HL-60 (cell line): ENCODE results near the gene DOCK2.

Source experiments
- CTCF ChIP-seq: IDR thresholded peaks from one replicate; pipeline ENCODE4 v1.5.1; 2011; ENCODE audit warnings: low read length, control low read depth, inconsistent platforms; ENCODE audit not compliant: insufficient read depth
- POLR2AphosphoS5 ChIP-seq: IDR thresholded peaks from 2 replicates; pipeline ENCODE4 v1.6.1; 2012; ENCODE audit warnings: low read depth

GRCh38 chr5:169808118-169808581 is 171.1 kb downstream of the DOCK2 start:
- TF ChIP-seq CTCF (no peak), POLR2AphosphoS5 (no peak)
